ENCODE results near the gene MAPT. TPM values are rescaled to one million over a fixed set of nuclear protein-coding genes. Genes with fewer than 3 reads are reported as not detected.

Gene MAPT
- total RNA-seq, 4 donors from 2014 or later = 4.2 to 11.1 (median 7.3) TPM

DNA sequence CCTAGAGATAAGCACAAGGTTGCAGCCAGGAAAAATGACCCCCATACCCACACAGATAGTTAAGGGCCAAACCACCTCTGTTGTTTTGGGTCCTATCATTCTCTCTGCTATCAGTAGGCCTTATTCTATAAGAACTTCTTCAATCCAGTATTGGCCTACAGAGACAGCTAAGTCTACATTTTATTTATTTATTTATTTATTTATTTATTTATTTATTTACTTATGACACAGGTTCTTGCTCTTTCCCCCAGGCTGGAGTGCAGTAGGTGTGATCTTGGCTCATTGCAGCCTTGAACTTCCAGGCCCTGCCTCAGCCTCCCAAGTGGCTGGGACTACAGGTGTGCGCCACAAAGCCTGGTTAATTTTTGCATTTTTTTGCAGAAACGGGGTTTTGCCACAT, 7.5 kb upstream of the MAPT start:
- no peaks in the 10 kb centered on the region for H3K36me3 ChIP-seq
- H3K4me3 ChIP-seq = no peak overlapping the region
- H3K27me3 ChIP-seq = peaks cover 0 to 2% (median 0%) of the 10 kb centered on the region in 4 donors
- H3K27ac ChIP-seq (replicated peaks in 1 of 4) = no peak overlapping the region
- intact Hi-C loops (cut with DNase I) = no loop called here
- 100% methylated on average over 2 of the region's 2 CpGs for WGBS
- DNase-seq (ENCODE audit: extremely low spot score) = no peak
- H3K9me3 ChIP-seq = peaks cover 0 to 5% (median 0%) of the 10 kb centered on the region in 4 donors
- TF ChIP-seq EP300 (IDR thresholded peaks at IDR 0.05) (no peak), POLR2A (IDR thresholded peaks at IDR 0.05; ENCODE audit: low read depth) (no peak), POLR2AphosphoS5 (IDR thresholded peaks at IDR 0.05) (no peak)
- no peaks in the 10 kb centered on the region for H3K4me1 ChIP-seq

DNA sequence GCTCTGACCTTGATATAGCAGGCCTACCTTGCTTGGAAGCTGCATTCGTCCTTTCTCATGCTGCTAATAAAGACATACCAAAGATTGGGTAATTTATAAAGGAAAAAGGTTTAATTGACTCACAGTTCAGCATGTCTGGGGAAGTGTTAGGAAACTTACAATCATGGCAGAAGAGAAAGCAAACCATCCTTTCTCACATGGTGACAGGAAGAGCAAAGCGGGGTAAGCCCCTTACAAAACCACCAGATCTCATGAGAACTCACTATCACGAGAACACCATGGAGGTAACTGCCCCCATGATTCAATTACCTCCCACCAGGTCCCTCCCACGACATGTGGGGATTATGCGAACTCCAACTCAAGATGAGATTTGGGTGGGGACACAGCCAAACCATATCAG, 6.0 kb upstream of the MAPT start:
- DNase-seq (ENCODE audit: extremely low spot score) = no peak
- TF ChIP-seq POLR2AphosphoS5 (IDR thresholded peaks at IDR 0.05) (no peak), POLR2A (IDR thresholded peaks at IDR 0.05; ENCODE audit: low read depth) (no peak), EP300 (IDR thresholded peaks at IDR 0.05) (no peak)
- TF ChIP-seq, protein P1, sequence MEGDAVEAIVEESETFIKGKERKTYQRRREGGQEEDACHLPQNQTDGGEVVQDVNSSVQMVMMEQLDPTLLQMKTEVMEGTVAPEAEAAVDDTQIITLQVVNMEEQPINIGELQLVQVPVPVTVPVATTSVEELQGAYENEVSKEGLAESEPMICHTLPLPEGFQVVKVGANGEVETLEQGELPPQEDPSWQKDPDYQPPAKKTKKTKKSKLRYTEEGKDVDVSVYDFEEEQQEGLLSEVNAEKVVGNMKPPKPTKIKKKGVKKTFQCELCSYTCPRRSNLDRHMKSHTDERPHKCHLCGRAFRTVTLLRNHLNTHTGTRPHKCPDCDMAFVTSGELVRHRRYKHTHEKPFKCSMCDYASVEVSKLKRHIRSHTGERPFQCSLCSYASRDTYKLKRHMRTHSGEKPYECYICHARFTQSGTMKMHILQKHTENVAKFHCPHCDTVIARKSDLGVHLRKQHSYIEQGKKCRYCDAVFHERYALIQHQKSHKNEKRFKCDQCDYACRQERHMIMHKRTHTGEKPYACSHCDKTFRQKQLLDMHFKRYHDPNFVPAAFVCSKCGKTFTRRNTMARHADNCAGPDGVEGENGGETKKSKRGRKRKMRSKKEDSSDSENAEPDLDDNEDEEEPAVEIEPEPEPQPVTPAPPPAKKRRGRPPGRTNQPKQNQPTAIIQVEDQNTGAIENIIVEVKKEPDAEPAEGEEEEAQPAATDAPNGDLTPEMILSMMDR (IDR thresholded peaks at IDR 0.05) = no peak
- Histone ChIP-seq H3K9me3 (peaks cover 0 to 5% (median 0%) of the 10 kb centered on the region in 4 donors), H3K27ac (replicated peaks in 1 of 4) (no peak overlapping the region), H3K4me1 (no peaks in the 10 kb centered on the region), H3K36me3 (no peaks in the 10 kb centered on the region), H3K4me3 (no peak overlapping the region), H3K27me3 (no peaks in the 10 kb centered on the region)
- intact Hi-C loops (cut with DNase I) = no loop called here
- WGBS = 54% methylated on average over 5 of the region's 5 CpGs

DNA sequence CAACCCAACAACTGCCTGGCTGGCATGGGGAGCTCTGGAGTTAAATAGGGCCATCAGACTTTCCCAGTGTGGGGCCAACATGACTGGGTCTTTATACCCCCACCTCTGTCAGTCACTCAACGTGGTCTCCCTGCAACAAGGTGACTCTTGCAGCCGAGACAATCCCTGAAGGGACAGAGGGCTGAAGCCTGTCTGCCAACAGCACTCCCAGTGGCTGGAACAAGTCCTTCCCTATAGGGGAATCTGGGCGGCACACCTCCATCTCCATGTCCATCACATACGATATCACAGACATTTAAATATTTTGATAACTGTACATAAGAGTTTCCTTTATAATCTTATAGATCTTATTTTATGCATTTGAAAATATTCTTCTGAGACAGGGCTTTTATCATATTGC, 4.8 kb upstream of the MAPT start:
- TF ChIP-seq POLR2A (IDR thresholded peaks at IDR 0.05; ENCODE audit: low read depth) (no peak), POLR2AphosphoS5 (IDR thresholded peaks at IDR 0.05) (no peak), EP300 (IDR thresholded peaks at IDR 0.05) (no peak)
- TF ChIP-seq, protein P1 (IDR thresholded peaks at IDR 0.05) = no peak
- Histone ChIP-seq H3K27me3 (peaks cover 0 to under 1% (median 0%) of the 10 kb centered on the region in 4 donors), H3K4me3 (no peak overlapping the region), H3K36me3 (no peaks in the 10 kb centered on the region), H3K4me1 (peaks cover 0 to 3% (median 1%) of the 10 kb centered on the region in 4 donors), H3K27ac (replicated peaks in 1 of 4) (no peak overlapping the region), H3K9me3 (peaks cover 0 to 1% (median 0%) of the 10 kb centered on the region in 4 donors)
- WGBS = 48% methylated on average over 4 of the region's 4 CpGs
- no peak for DNase-seq (ENCODE audit: extremely low spot score)
- intact Hi-C loops (cut with DNase I) = no loop called here

DNA sequence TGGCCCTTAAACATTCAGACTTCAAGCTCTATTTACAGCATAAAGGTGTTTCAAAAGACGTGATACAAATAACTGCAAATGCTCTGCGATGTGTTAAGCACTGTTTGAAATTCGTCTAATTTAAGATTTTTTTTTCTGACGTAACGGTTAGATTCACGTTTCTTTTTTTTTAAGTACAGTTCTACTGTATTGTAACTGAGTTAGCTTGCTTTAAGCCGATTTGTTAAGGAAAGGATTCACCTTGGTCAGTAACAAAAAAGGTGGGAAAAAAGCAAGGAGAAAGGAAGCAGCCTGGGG, 681 bp upstream of the MAPT start:
- TF ChIP-seq POLR2A (IDR thresholded peaks at IDR 0.05; ENCODE audit: low read depth) = no peak
- TF ChIP-seq, protein P1 (IDR thresholded peaks at IDR 0.05) = no peak
- no peak for TF ChIP-seq POLR2AphosphoS5 (IDR thresholded peaks at IDR 0.05)
- no peak for TF ChIP-seq EP300 (IDR thresholded peaks at IDR 0.05)
- H3K9me3 ChIP-seq = no peaks in the 10 kb centered on the region
- no peaks in the 10 kb centered on the region for H3K36me3 ChIP-seq
- no peak for DNase-seq (ENCODE audit: extremely low spot score)
- peak overlapping the region; percentile 66 to 73 (median 69) for H3K27ac ChIP-seq (replicated peaks in 1 of 4)
- H3K4me1 ChIP-seq = peaks cover 24 to 35% (median 32%) of the 10 kb centered on the region in 4 donors
- H3K4me3 ChIP-seq = peak overlapping the region; percentile 71 to 86 (median 82)
- intact Hi-C loops (cut with DNase I) = loop anchor here (5.0 kb wide), 1 partner anchor 59 kb away; no protein-coding TSS in a partner anchor
- H3K27me3 ChIP-seq = peaks cover 5 to 40% (median 24%) of the 10 kb centered on the region in 4 donors
- WGBS = 49% methylated on average over 7 of the region's 7 CpGs

DNA sequence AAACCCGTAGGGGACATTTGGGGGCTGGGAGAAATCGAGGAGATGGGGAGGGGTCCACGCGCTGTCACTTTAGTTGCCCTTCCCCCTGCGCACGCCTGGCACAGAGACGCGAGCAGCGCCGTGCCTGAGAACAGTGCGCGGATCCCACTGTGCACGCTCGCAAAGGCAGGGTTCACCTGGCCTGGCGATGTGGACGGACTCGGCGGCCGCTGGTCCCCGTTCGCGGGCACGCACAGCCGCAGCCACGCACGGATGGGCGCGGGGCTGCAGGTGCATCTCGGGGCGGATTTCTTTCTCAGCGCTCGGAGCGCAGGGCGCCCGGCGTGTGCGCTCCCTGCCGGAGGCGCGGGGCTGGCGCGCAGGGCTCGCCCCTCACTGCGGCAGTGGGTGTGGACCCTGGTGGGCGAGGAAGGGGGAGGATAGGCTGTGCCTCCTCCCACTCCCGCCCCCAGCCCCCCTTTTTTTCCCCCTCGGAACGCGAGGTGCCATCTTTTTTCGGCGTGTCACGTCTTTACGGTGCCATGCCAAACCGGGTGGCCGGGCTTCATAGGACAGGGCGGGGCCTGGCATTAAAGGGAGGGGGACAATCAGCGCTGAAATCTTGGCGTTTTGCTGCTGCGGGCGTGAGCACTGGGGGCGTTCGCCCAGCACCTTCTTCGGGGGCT, 1.1 kb downstream of the MAPT start:
- TF ChIP-seq POLR2A (IDR thresholded peaks at IDR 0.05; ENCODE audit: low read depth) (no peak), POLR2AphosphoS5 (IDR thresholded peaks at IDR 0.05) (no peak), EP300 (IDR thresholded peaks at IDR 0.05) (no peak)
- TF ChIP-seq, protein P1 (IDR thresholded peaks at IDR 0.05) = no peak
- intact Hi-C loops (cut with DNase I) = no loop called here

More for the DNA sequence above, 1.1 kb downstream of the MAPT start:
- no peak for DNase-seq (ENCODE audit: extremely low spot score)
- H3K4me1 ChIP-seq = peaks cover 24 to 35% (median 32%) of the 10 kb centered on the region in 4 donors
- H3K27me3 ChIP-seq = peaks cover 5 to 50% (median 24%) of the 10 kb centered on the region in 4 donors
- H3K4me3 ChIP-seq = peak overlapping the region; percentile 71 to 86 (median 82)
- no peaks in the 10 kb centered on the region for H3K9me3 ChIP-seq
- no peak overlapping the region for H3K27ac ChIP-seq (replicated peaks in 1 of 4)
- WGBS = 1% methylated on average over 26 of the region's 63 CpGs
- no peaks in the 10 kb centered on the region for H3K36me3 ChIP-seq
